Measurements from ENCODE around the gene KDM3B. TPM values are rescaled to one million over a fixed set of nuclear protein-coding genes. Genes with fewer than 3 reads are reported as not detected.

The KDM3B gene
- total RNA-seq, 1 donor from 2014 or later = 75.2 TPM

GRCh38 chr5:138349852-138350562, 2.5 kb upstream of the KDM3B start:
- H3K36me3 ChIP-seq (ENCODE audit: control insufficient read depth in 3 of 3, insufficient read depth in 3 of 3, low read length in 3 of 3) = peaks cover 27 to 37% (median 37%) of the 10 kb centered on the region in 3 donors
- H3K4me3 ChIP-seq (ENCODE audit: low read length in 3 of 3) = no peak overlapping the region
- H3K9ac ChIP-seq (ENCODE audit: low read depth in 1 of 3, low read length in 3 of 3) = no peak overlapping the region
- no peaks in the 10 kb centered on the region for H3K27me3 ChIP-seq (ENCODE audit: control insufficient read depth in 3 of 3, insufficient read depth in 3 of 3, low read length in 3 of 3)
- H3K27ac ChIP-seq (ENCODE audit: low read depth, low read length) = peak overlapping the region; percentile 46
- H3K9me3 ChIP-seq (ENCODE audit: control insufficient read depth in 3 of 3, low read length in 3 of 3) = peaks cover 0 to 3% (median 0%) of the 10 kb centered on the region in 3 donors
- H3K4me1 ChIP-seq (ENCODE audit: control insufficient read depth in 3 of 3, insufficient read depth in 3 of 3, low read length in 3 of 3) = peaks cover 13 to 41% (median 30%) of the 10 kb centered on the region in 3 donors

GRCh38 chr5:138350563-138350890, 2.0 kb upstream of the KDM3B start:
- Histone ChIP-seq H3K27me3 (ENCODE audit: control insufficient read depth in 3 of 3, insufficient read depth in 3 of 3, low read length in 3 of 3) (no peaks in the 10 kb centered on the region), H3K36me3 (ENCODE audit: control insufficient read depth in 3 of 3, insufficient read depth in 3 of 3, low read length in 3 of 3) (peaks cover 21 to 32% (median 32%) of the 10 kb centered on the region in 3 donors), H3K4me1 (ENCODE audit: control insufficient read depth in 3 of 3, insufficient read depth in 3 of 3, low read length in 3 of 3) (peaks cover 13 to 45% (median 34%) of the 10 kb centered on the region in 3 donors), H3K9me3 (ENCODE audit: control insufficient read depth in 3 of 3, low read length in 3 of 3) (peaks cover 0 to 3% (median 0%) of the 10 kb centered on the region in 3 donors), H3K27ac (ENCODE audit: low read depth, low read length) (peak overlapping the region; percentile 46), H3K4me3 (ENCODE audit: low read length in 3 of 3) (no peak overlapping the region), H3K9ac (ENCODE audit: low read depth in 1 of 3, low read length in 3 of 3) (no peak overlapping the region)

- H3K4me3 ChIP-seq (ENCODE audit: low read length in 3 of 3) = no peak overlapping the region
- H3K9ac ChIP-seq (ENCODE audit: low read depth in 1 of 3, low read length in 3 of 3) = no peak overlapping the region
- H3K9me3 ChIP-seq (ENCODE audit: control insufficient read depth in 3 of 3, low read length in 3 of 3) = peaks cover 0 to 3% (median 0%) of the 10 kb centered on the region in 3 donors
- H3K27me3 ChIP-seq (ENCODE audit: control insufficient read depth in 3 of 3, insufficient read depth in 3 of 3, low read length in 3 of 3) = no peaks in the 10 kb centered on the region
- H3K4me1 ChIP-seq (ENCODE audit: control insufficient read depth in 3 of 3, insufficient read depth in 3 of 3, low read length in 3 of 3) = peaks cover 14 to 50% (median 34%) of the 10 kb centered on the region in 3 donors
- H3K36me3 ChIP-seq (ENCODE audit: control insufficient read depth in 3 of 3, insufficient read depth in 3 of 3, low read length in 3 of 3) = peaks cover 16 to 27% (median 27%) of the 10 kb centered on the region in 3 donors
- peak overlapping the region; percentile 89 for H3K27ac ChIP-seq (ENCODE audit: low read depth, low read length)
Measured at GRCh38 chr5:138351056-138351455, 1.4 kb upstream of the KDM3B start.

DNA sequence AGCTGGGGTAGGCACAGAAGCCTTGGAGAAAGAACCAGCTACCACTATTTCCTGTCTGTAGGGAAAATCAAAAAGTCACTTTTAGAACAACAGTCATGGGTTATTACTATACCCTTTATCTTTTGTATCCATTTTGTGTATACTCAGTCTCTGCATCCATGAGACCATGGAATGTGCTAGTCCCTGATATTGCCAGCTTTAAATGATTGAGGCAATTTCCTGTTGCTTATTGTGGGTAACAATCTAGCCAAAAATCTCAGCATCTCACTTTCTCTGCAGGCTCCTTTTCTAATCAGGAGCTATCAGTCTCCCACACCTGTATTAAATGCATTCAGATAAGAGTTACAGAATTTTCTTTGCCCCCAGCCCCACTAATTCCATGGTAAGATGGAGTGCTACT, 968 bp upstream of the KDM3B start:
- Histone ChIP-seq H3K9ac (ENCODE audit: low read depth in 1 of 3, low read length in 3 of 3) (no peak overlapping the region), H3K27me3 (ENCODE audit: control insufficient read depth in 3 of 3, insufficient read depth in 3 of 3, low read length in 3 of 3) (no peaks in the 10 kb centered on the region), H3K27ac (ENCODE audit: low read depth, low read length) (peak overlapping the region; percentile 89), H3K36me3 (ENCODE audit: control insufficient read depth in 3 of 3, insufficient read depth in 3 of 3, low read length in 3 of 3) (peaks cover 14 to 24% (median 23%) of the 10 kb centered on the region in 3 donors), H3K9me3 (ENCODE audit: control insufficient read depth in 3 of 3, low read length in 3 of 3) (peaks cover 0 to 3% (median 0%) of the 10 kb centered on the region in 3 donors), H3K4me1 (ENCODE audit: control insufficient read depth in 3 of 3, insufficient read depth in 3 of 3, low read length in 3 of 3) (peaks cover 17 to 53% (median 39%) of the 10 kb centered on the region in 3 donors), H3K4me3 (ENCODE audit: low read length in 3 of 3) (no peak overlapping the region)

GRCh38 chr5:138352722-138353559, 456 bp downstream of the KDM3B start:
- peak overlapping the region; percentile 85 to 92 (median 85) for H3K4me3 ChIP-seq (ENCODE audit: low read length in 3 of 3)
- no peaks in the 10 kb centered on the region for H3K27me3 ChIP-seq (ENCODE audit: control insufficient read depth in 3 of 3, insufficient read depth in 3 of 3, low read length in 3 of 3)
- H3K9me3 ChIP-seq (ENCODE audit: control insufficient read depth in 3 of 3, low read length in 3 of 3) = peaks cover 0 to 3% (median 0%) of the 10 kb centered on the region in 3 donors
- peak overlapping the region; percentile 89 for H3K27ac ChIP-seq (ENCODE audit: low read depth, low read length)
- peak overlapping the region; percentile 88 to 96 (median 93) for H3K9ac ChIP-seq (ENCODE audit: low read depth in 1 of 3, low read length in 3 of 3)
- peaks cover 7 to 11% (median 9%) of the 10 kb centered on the region in 3 donors for H3K36me3 ChIP-seq (ENCODE audit: control insufficient read depth in 3 of 3, insufficient read depth in 3 of 3, low read length in 3 of 3)
- H3K4me1 ChIP-seq (ENCODE audit: control insufficient read depth in 3 of 3, insufficient read depth in 3 of 3, low read length in 3 of 3) = peaks cover 17 to 52% (median 39%) of the 10 kb centered on the region in 3 donors

GRCh38 chr5:138353560-138354080, 1.1 kb downstream of the KDM3B start:
- H3K36me3 ChIP-seq (ENCODE audit: control insufficient read depth in 3 of 3, insufficient read depth in 3 of 3, low read length in 3 of 3) = peaks cover 2 to 5% (median 5%) of the 10 kb centered on the region in 3 donors
- H3K4me1 ChIP-seq (ENCODE audit: control insufficient read depth in 3 of 3, insufficient read depth in 3 of 3, low read length in 3 of 3) = peaks cover 17 to 47% (median 39%) of the 10 kb centered on the region in 3 donors
- H3K27me3 ChIP-seq (ENCODE audit: control insufficient read depth in 3 of 3, insufficient read depth in 3 of 3, low read length in 3 of 3) = no peaks in the 10 kb centered on the region
- H3K4me3 ChIP-seq (ENCODE audit: low read length in 3 of 3) = peak overlapping the region; percentile 85 to 92 (median 85)
- peak overlapping the region; percentile 89 for H3K27ac ChIP-seq (ENCODE audit: low read depth, low read length)
- H3K9me3 ChIP-seq (ENCODE audit: control insufficient read depth in 3 of 3, low read length in 3 of 3) = peaks cover 0 to 3% (median 0%) of the 10 kb centered on the region in 3 donors
- H3K9ac ChIP-seq (ENCODE audit: low read depth in 1 of 3, low read length in 3 of 3) = peak overlapping the region; percentile 88 to 96 (median 93)

GRCh38 chr5:138354387-138354786, 1.9 kb downstream of the KDM3B start:
- Histone ChIP-seq H3K36me3 (ENCODE audit: control insufficient read depth in 3 of 3, insufficient read depth in 3 of 3, low read length in 3 of 3) (no peaks in the 10 kb centered on the region), H3K27me3 (ENCODE audit: control insufficient read depth in 3 of 3, insufficient read depth in 3 of 3, low read length in 3 of 3) (no peaks in the 10 kb centered on the region), H3K4me3 (ENCODE audit: low read length in 3 of 3) (peak overlapping the region; percentile 85 to 92 (median 85)), H3K4me1 (ENCODE audit: control insufficient read depth in 3 of 3, insufficient read depth in 3 of 3, low read length in 3 of 3) (peaks cover 17 to 40% (median 39%) of the 10 kb centered on the region in 3 donors), H3K9ac (ENCODE audit: low read depth in 1 of 3, low read length in 3 of 3) (peak overlapping the region; percentile 88 to 96 (median 93)), H3K27ac (ENCODE audit: low read depth, low read length) (peak overlapping the region; percentile 89), H3K9me3 (ENCODE audit: control insufficient read depth in 3 of 3, low read length in 3 of 3) (peaks cover 0 to 3% (median 0%) of the 10 kb centered on the region in 3 donors)

DNA sequence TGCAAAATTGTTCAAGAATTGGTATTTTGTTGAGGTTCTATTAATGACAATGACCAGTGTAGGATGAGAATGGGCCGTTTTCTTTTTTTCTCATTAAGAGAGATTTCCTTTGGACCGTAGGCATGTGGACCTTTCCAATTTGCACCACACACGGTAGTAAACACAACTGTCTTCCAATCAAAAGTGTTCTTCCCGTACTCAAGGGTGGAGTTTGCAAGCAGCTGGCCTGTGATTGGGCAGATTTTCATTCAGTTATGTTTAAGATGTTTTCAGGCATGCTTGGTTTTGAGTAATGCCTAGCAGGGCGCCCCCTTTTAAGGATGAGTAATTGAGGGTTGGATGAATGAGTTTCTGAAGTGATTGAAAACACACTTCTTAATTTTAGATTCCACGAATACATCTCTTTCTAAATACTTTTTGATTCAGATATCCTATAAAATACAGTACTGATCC, 2.5 kb downstream of the KDM3B start:
- peak overlapping the region in 2 of 3 donors; percentile 85 to 92 for H3K4me3 ChIP-seq (ENCODE audit: low read length in 3 of 3)
- peaks cover 16 to 35% (median 34%) of the 10 kb centered on the region in 3 donors for H3K4me1 ChIP-seq (ENCODE audit: control insufficient read depth in 3 of 3, insufficient read depth in 3 of 3, low read length in 3 of 3)
- H3K9me3 ChIP-seq (ENCODE audit: control insufficient read depth in 3 of 3, low read length in 3 of 3) = peaks cover 0 to 3% (median 0%) of the 10 kb centered on the region in 3 donors
- no peaks in the 10 kb centered on the region for H3K27me3 ChIP-seq (ENCODE audit: control insufficient read depth in 3 of 3, insufficient read depth in 3 of 3, low read length in 3 of 3)
- H3K9ac ChIP-seq (ENCODE audit: low read depth in 1 of 3, low read length in 3 of 3) = peak overlapping the region; percentile 88 to 96 (median 93)
- no peaks in the 10 kb centered on the region for H3K36me3 ChIP-seq (ENCODE audit: control insufficient read depth in 3 of 3, insufficient read depth in 3 of 3, low read length in 3 of 3)
- no peak overlapping the region for H3K27ac ChIP-seq (ENCODE audit: low read depth, low read length)

GRCh38 chr5:138359621-138360020, 7.1 kb downstream of the KDM3B start:
- Histone ChIP-seq H3K9ac (ENCODE audit: low read depth in 1 of 3, low read length in 3 of 3) (peak overlapping the region in 1 of 3 donors; percentile 24), H3K27ac (ENCODE audit: low read depth, low read length) (no peak overlapping the region), H3K4me1 (ENCODE audit: control insufficient read depth in 3 of 3, insufficient read depth in 3 of 3, low read length in 3 of 3) (peaks cover 9 to 24% (median 17%) of the 10 kb centered on the region in 3 donors), H3K9me3 (ENCODE audit: control insufficient read depth in 3 of 3, low read length in 3 of 3) (no peaks in the 10 kb centered on the region), H3K36me3 (ENCODE audit: control insufficient read depth in 3 of 3, insufficient read depth in 3 of 3, low read length in 3 of 3) (no peaks in the 10 kb centered on the region), H3K27me3 (ENCODE audit: control insufficient read depth in 3 of 3, insufficient read depth in 3 of 3, low read length in 3 of 3) (no peaks in the 10 kb centered on the region), H3K4me3 (ENCODE audit: low read length in 3 of 3) (no peak overlapping the region)
